ENCODE results near the gene MYO5B. TPM values are rescaled to one million over a fixed set of nuclear protein-coding genes. Genes with fewer than 3 reads are reported as not detected.

Gene MYO5B
- total RNA-seq, 1 donor from 2014 or later, result 114 TPM

DNA sequence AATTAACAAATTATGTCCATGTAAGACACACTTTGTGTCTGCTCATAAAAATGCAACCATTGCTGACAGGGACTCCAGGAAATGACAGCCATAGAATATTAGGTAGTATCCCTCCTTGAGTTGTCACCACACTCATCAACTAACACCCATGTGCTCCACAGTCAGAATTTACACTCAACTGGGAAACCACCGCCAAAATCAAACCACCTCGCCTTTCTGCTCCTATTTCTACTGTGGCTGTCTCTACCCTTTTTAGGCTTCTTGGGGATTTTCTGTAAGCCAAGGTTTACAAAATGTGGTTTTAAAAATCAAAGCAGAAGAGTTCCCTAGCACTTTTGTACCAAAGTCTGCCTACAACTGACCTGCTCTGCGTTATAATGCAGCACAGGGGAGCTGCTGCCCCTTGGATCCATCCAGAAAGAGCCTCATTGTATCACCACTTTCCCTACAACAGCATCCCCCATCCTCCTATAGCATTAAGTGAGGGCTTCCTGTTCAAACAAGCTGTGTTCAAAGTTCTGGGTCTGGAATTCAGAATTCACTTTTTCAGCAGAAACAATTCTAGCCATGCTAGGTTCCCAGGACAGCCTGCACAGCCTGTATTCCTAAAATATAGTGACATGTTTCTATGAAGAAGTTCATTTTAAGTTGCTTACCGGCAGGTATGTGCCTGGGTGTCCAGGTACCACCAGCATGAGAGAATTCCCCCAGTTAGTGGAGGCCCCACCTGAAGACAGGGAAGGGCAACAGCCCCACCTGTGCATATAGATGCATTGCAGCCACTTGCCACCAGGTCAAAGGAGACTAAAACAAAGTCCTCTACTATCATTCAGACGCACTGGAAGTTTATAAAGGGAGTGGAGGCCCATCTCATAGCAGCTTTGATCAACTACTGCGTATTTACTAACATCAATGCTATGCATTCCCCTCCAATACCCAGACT lies 104.3 kb downstream of the MYO5B start:
- no peak overlapping the region for H3K4me3 ChIP-seq (ENCODE audit: low read depth, low read length)
- DNase-seq (ENCODE audit: low read depth), result no peak
- no peaks in the 10 kb centered on the region for H3K27me3 ChIP-seq (ENCODE audit: control insufficient read depth, insufficient read depth, low read length)
- TF ChIP-seq, protein P1, sequence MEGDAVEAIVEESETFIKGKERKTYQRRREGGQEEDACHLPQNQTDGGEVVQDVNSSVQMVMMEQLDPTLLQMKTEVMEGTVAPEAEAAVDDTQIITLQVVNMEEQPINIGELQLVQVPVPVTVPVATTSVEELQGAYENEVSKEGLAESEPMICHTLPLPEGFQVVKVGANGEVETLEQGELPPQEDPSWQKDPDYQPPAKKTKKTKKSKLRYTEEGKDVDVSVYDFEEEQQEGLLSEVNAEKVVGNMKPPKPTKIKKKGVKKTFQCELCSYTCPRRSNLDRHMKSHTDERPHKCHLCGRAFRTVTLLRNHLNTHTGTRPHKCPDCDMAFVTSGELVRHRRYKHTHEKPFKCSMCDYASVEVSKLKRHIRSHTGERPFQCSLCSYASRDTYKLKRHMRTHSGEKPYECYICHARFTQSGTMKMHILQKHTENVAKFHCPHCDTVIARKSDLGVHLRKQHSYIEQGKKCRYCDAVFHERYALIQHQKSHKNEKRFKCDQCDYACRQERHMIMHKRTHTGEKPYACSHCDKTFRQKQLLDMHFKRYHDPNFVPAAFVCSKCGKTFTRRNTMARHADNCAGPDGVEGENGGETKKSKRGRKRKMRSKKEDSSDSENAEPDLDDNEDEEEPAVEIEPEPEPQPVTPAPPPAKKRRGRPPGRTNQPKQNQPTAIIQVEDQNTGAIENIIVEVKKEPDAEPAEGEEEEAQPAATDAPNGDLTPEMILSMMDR (IDR thresholded peaks at IDR 0.05; ENCODE audit: insufficient read depth, low read length, poor library complexity, severe bottlenecking), result no peak
- no peaks in the 10 kb centered on the region for H3K36me3 ChIP-seq (ENCODE audit: control insufficient read depth, insufficient read depth, low read length)

DNA sequence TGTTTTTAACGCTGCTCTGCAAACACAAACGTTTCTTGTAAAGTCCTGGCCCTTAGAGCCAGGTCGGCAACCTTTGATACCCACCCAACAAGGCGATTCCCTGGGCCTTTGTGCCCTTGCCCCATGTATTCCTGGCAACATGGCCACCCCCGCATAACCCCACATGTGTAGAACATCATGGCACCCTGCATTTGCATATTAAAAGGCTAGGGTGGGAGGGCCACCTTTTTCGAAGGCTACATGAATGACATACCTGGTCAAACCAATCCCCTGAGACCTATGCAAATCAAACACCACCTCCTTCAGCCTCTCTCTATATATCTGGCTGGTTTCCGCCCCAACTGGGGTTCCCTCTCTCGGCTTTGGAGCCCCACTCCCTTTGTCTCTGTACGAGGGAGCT lies 105.2 kb downstream of the MYO5B start:
- DNase-seq (ENCODE audit: low read depth), result no peak
- TF ChIP-seq, protein P1 (IDR thresholded peaks at IDR 0.05; ENCODE audit: insufficient read depth, low read length, poor library complexity, severe bottlenecking), result no peak
- Histone ChIP-seq H3K27me3 (ENCODE audit: control insufficient read depth, insufficient read depth, low read length) (no peaks in the 10 kb centered on the region), H3K36me3 (ENCODE audit: control insufficient read depth, insufficient read depth, low read length) (no peaks in the 10 kb centered on the region), H3K4me3 (ENCODE audit: low read depth, low read length) (no peak overlapping the region)

GRCh38 chr18:50083708-50084107 lies 111.2 kb downstream of the MYO5B start:
- Histone ChIP-seq H3K4me3 (ENCODE audit: low read depth, low read length) (no peak overlapping the region), H3K27me3 (ENCODE audit: control insufficient read depth, insufficient read depth, low read length) (no peaks in the 10 kb centered on the region), H3K36me3 (ENCODE audit: control insufficient read depth, insufficient read depth, low read length) (no peaks in the 10 kb centered on the region)
- no peak for DNase-seq (ENCODE audit: low read depth)
- TF ChIP-seq, protein P1 (IDR thresholded peaks at IDR 0.05; ENCODE audit: insufficient read depth, low read length, poor library complexity, severe bottlenecking), result no peak

- no peaks in the 10 kb centered on the region for H3K36me3 ChIP-seq (ENCODE audit: control insufficient read depth, insufficient read depth, low read length)
- peak; percentile 76 for DNase-seq (ENCODE audit: low read depth)
- TF ChIP-seq, protein P1 (IDR thresholded peaks at IDR 0.05; ENCODE audit: insufficient read depth, low read length, poor library complexity, severe bottlenecking), result no peak
- H3K4me3 ChIP-seq (ENCODE audit: low read depth, low read length), result no peak overlapping the region
- H3K27me3 ChIP-seq (ENCODE audit: control insufficient read depth, insufficient read depth, low read length), result no peaks in the 10 kb centered on the region
Measured at GRCh38 chr18:50080932-50081560, 113.9 kb downstream of the MYO5B start.

DNA sequence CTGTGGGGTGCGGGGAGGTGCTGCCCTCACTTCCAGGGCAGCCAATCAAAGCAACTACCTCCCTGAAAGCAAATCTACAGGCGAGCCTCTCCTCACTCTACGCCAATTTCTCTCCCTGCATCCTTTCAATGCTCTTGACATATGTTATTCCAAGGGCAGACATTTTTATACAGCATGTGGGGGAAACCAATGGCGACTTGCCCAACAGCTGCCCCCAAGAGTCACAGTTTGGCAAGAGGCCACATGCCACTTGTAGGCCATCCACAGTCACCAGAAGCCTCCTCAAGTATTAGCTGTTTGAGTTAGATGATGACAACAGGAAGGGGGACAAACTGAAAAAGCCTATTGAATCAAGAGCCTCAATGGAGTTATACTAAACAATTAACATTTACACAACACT lies 114.6 kb downstream of the MYO5B start:
- no peak for DNase-seq (ENCODE audit: low read depth)
- TF ChIP-seq, protein P1 (IDR thresholded peaks at IDR 0.05; ENCODE audit: insufficient read depth, low read length, poor library complexity, severe bottlenecking), result no peak
- no peaks in the 10 kb centered on the region for H3K27me3 ChIP-seq (ENCODE audit: control insufficient read depth, insufficient read depth, low read length)

More for the DNA sequence above, 114.6 kb downstream of the MYO5B start:
- H3K4me3 ChIP-seq (ENCODE audit: low read depth, low read length), result no peak overlapping the region
- H3K36me3 ChIP-seq (ENCODE audit: control insufficient read depth, insufficient read depth, low read length), result no peaks in the 10 kb centered on the region
